Liver (tissue), 3 donors: ENCODE measurements around the gene SMKR1.

ENCODE experiments used
- CTCF ChIP-seq: fragments of 150-350 bp; IDR thresholded peaks from 2 replicates; pipeline ENCODE4 v1.5.1; 2017; ENCODE audit warnings: improper control_type of control experiment, low read depth, low read length; ENCODE audit not compliant: missing input control
- GABPA ChIP-seq, 2 donors: IDR thresholded peaks in 1 of 2; conservative IDR thresholded peaks in 1 of 2; 2 replicates each; pipeline ENCODE4 v1.6.1; 2016; ENCODE audit warnings: antibody characterized with exemption in 2 of 2, mild to moderate bottlenecking in 1 of 2, moderate library complexity in 1 of 2
- JUND ChIP-seq, 2 donors: IDR thresholded peaks; 2 replicates each; pipeline ENCODE4 v1.6.1; 2016; ENCODE audit warnings: antibody characterized with exemption in 2 of 2
- MAX ChIP-seq: IDR thresholded peaks from 2 replicates; pipeline ENCODE4 v1.6.1; 2016; ENCODE audit warnings: antibody characterized with exemption
- NR2F2 ChIP-seq: IDR thresholded peaks from 2 replicates; pipeline ENCODE4 v1.6.1; 2016; ENCODE audit warnings: antibody characterized with exemption
- SP1 ChIP-seq: IDR thresholded peaks from 2 replicates; pipeline ENCODE4 v1.6.1; 2018; ENCODE audit warnings: antibody characterized with exemption, mild to moderate bottlenecking
- TAF1 ChIP-seq: conservative IDR thresholded peaks from 2 replicates; pipeline ENCODE4 v1.6.1; 2016; ENCODE audit warnings: antibody characterized with exemption, mild to moderate bottlenecking
- YY1 ChIP-seq: IDR thresholded peaks from 2 replicates; pipeline ENCODE4 v1.6.1; 2016; ENCODE audit warnings: antibody characterized with exemption, mild to moderate bottlenecking
- ZBTB33 ChIP-seq: IDR thresholded peaks from 2 replicates; pipeline ENCODE4 v1.6.1; 2016; ENCODE audit warnings: antibody characterized with exemption
- donor health status: healthy.
- donor health status: healthy.

GRCh38 chr7:129464194-129464593 is 38.1 kb upstream of the SMKR1 start:
- no peak for TF ChIP-seq CTCF
- TF ChIP-seq TAF1 = no peak
- TF ChIP-seq ZBTB33 = no peak
- TF ChIP-seq SP1 = no peak
- no peak for TF ChIP-seq MAX
- no peak for TF ChIP-seq YY1
- no peak for TF ChIP-seq NR2F2
- no peak for TF ChIP-seq GABPA (IDR thresholded peaks at IDR 0.05 in 1 of 2, conservative IDR thresholded peaks at IDR 0.05 in 1 of 2)
- TF ChIP-seq JUND (IDR thresholded peaks at IDR 0.05) = no peak
